Panc1 (cell line): Measurements from ENCODE around the gene SLC35C1. TPM values are rescaled to one million over a fixed set of nuclear protein-coding genes. Genes with fewer than 3 reads are reported as not detected.

Source experiments
- ATAC-seq: fragments of 200-7000 bp; cut with Tn5 transposase; 2 replicates; pipeline ENCODE4 v1.9.1; 2020; ENCODE audit warnings: mild to moderate bottlenecking, moderate library complexity
- BruUV-seq: library from RNA; stranded (reverse); fragments of 400-500 nt; replicated peaks from 2 replicates; lab custom pipeline; 2021; lab: Mats Ljungman, UMichigan
- CTCF ChIA-PET: fragments of 300-600 bp; sonication (Branson Sonifier 250); formaldehyde crosslinking; loops from one replicate; lab custom pipeline; 2022; ENCODE audit warnings: antibody characterized with exemption; lab: Charles Lee
- POLR2A ChIA-PET: fragments of 300-600 bp; sonication (Branson Sonifier 250); formaldehyde crosslinking; loops from one replicate; lab custom pipeline; 2022; ENCODE audit warnings: antibody characterized with exemption; lab: Charles Lee
- DNase-seq: peaks from one replicate; pipeline ENCODE4 v3.0.0-alpha.2; 2010; ENCODE audit warnings: low read depth, low spot score
- H3K27ac ChIP-seq: 2 replicates; pipeline ENCODE4 v1.5.1; 2011; ENCODE audit warnings: mild to moderate bottlenecking, low read length, inconsistent platforms
- H3K27me3 ChIP-seq: fragments of 200-500 bp; sonication (Bioruptor generic); 2 replicates; pipeline ENCODE4 v1.6.0; 2014; ENCODE audit warnings: low read length, inconsistent platforms; ENCODE audit not compliant: control insufficient read depth, insufficient read depth
- H3K36me3 ChIP-seq: fragments of 200-500 bp; sonication (Bioruptor generic); 2 replicates; pipeline ENCODE4 v1.5.1; 2014; ENCODE audit warnings: inconsistent platforms, mild to moderate bottlenecking, low read length, moderate library complexity; ENCODE audit not compliant: control insufficient read depth, insufficient read depth
- H3K4me1 ChIP-seq: 2 replicates; pipeline ENCODE4 v1.5.1; 2011; ENCODE audit warnings: inconsistent platforms, mild to moderate bottlenecking, low read length, moderate library complexity; ENCODE audit not compliant: control insufficient read depth, insufficient read depth
- H3K4me3 ChIP-seq, 2 experiments: 2 replicates each; pipeline ENCODE4 v1.5.1; 2011 to 2012; ENCODE audit warnings: low read depth in 2 of 2, low read length in 2 of 2, mild to moderate bottlenecking in 2 of 2, inconsistent platforms in 1 of 2, moderate library complexity in 1 of 2
- H3K9me3 ChIP-seq: fragments of 200-500 bp; sonication (Bioruptor generic); 2 replicates; pipeline ENCODE4 v1.5.1; 2014; ENCODE audit warnings: low read depth, mild to moderate bottlenecking, inconsistent platforms, low read length, moderate library complexity; ENCODE audit not compliant: control insufficient read depth, insufficient read depth
- CTCF ChIP-seq: fragments of 450-650 bp; IDR thresholded peaks from 2 replicates; pipeline ENCODE4 v1.5.1; 2017; ENCODE audit warnings: mild to moderate bottlenecking
- POLR2AphosphoS5 ChIP-seq: IDR thresholded peaks from 2 replicates; pipeline ENCODE4 v1.6.1; 2012; ENCODE audit warnings: mild to moderate bottlenecking, low read depth, low read length, moderate library complexity
- SIN3A ChIP-seq: IDR thresholded peaks from 2 replicates; pipeline ENCODE4 v1.6.1; 2012; ENCODE audit warnings: low read depth, mild to moderate bottlenecking, low read length, moderate library complexity, borderline replicate concordance; ENCODE audit not compliant: insufficient read depth
- TCF7L2 ChIP-seq: IDR thresholded peaks from 2 replicates; pipeline ENCODE4 v1.6.1; 2011; ENCODE audit warnings: mild to moderate bottlenecking, low read depth, low read length, inconsistent platforms
- in situ Hi-C: cut with HindIII; loops from 2 replicates; pipeline ENCODE4 v1.10.0; 2016; ENCODE audit warnings: low sequenced_read_pairs, low pct_unique_long_range_greater_than_20kb
- intact Hi-C: fragments of 100-400 bp; cut with micrococcal nuclease; formaldehyde crosslinking; loops from one replicate; pipeline ENCODE4 v1.10.0; 2022; ENCODE audit not compliant: unreplicated experiment
- total RNA-seq: library from RNA; stranded (reverse); gene quantifications from one replicate; pipeline ENCODE4 v1.2.1, GENCODE V29; 2021; ENCODE audit not compliant: unreplicated experiment
- TF ChIP-seq, protein P1 (sequence below), 2 experiments: IDR thresholded peaks; 2 replicates each; pipeline ENCODE4 v1.6.1; 2011 to 2012; ENCODE audit warnings: low read depth in 2 of 2, control low read depth in 1 of 2, low read length in 1 of 2, mild to moderate bottlenecking in 1 of 2, moderate library complexity in 1 of 2; ENCODE audit not compliant: insufficient read depth in 1 of 2

Gene SLC35C1
- total RNA-seq, 1 experiment from 2014 or later, result 13.4 TPM

DNA sequence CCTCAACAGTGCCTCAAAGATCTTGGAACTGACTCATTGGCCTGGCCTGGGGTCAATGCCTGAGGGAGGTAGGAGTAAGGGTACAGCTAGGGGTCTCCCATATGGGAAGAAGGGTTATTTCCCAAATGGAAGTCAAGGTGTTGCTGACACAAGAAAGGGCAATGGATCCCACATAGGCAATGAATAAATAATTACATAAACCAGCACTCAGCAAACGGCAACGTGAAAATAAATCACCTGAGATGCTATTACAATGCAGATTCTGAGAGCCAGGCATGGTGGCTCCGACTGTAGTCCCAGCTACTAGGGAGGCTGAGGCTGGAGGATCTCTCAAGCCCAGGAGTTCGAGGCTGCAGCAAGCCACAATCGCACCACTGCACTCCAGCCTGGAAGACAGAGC, 36.5 kb upstream of the SLC35C1 start:
- H3K27me3 ChIP-seq, result peaks cover 10% of the 10 kb centered on the region
- BruUV-seq, result no TSS peak
- POLR2A ChIA-PET, result interaction anchor here (0.6 kb wide), 1 partner anchor 22 kb away, joined by 6 read pairs; no protein-coding TSS in a partner anchor
- CTCF ChIA-PET, result no interaction called here
- intact Hi-C loops (no loop called here), in situ Hi-C loops (no loop called here)
- ATAC-seq (no peak), DNase-seq (no peak)
- H3K27ac ChIP-seq, result no peak overlapping the region
- no peaks in the 10 kb centered on the region for H3K36me3 ChIP-seq
- H3K4me1 ChIP-seq, result no peaks in the 10 kb centered on the region
- TF ChIP-seq, protein P1, sequence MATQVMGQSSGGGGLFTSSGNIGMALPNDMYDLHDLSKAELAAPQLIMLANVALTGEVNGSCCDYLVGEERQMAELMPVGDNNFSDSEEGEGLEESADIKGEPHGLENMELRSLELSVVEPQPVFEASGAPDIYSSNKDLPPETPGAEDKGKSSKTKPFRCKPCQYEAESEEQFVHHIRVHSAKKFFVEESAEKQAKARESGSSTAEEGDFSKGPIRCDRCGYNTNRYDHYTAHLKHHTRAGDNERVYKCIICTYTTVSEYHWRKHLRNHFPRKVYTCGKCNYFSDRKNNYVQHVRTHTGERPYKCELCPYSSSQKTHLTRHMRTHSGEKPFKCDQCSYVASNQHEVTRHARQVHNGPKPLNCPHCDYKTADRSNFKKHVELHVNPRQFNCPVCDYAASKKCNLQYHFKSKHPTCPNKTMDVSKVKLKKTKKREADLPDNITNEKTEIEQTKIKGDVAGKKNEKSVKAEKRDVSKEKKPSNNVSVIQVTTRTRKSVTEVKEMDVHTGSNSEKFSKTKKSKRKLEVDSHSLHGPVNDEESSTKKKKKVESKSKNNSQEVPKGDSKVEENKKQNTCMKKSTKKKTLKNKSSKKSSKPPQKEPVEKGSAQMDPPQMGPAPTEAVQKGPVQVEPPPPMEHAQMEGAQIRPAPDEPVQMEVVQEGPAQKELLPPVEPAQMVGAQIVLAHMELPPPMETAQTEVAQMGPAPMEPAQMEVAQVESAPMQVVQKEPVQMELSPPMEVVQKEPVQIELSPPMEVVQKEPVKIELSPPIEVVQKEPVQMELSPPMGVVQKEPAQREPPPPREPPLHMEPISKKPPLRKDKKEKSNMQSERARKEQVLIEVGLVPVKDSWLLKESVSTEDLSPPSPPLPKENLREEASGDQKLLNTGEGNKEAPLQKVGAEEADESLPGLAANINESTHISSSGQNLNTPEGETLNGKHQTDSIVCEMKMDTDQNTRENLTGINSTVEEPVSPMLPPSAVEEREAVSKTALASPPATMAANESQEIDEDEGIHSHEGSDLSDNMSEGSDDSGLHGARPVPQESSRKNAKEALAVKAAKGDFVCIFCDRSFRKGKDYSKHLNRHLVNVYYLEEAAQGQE (IDR thresholded peaks at IDR 0.05; ENCODE audit: insufficient read depth in 1 of 2, low read depth in 2 of 2, low read length in 1 of 2), result no peak
- no peak for TF ChIP-seq TCF7L2
- no peak for TF ChIP-seq CTCF
- no peak for TF ChIP-seq SIN3A
- no peak for TF ChIP-seq POLR2AphosphoS5
- H3K9me3 ChIP-seq, result no peaks in the 10 kb centered on the region
- no peak overlapping the region for H3K4me3 ChIP-seq

- in situ Hi-C loops (no loop called here), intact Hi-C loops (loop anchor here (2.0 to 5.0 kb wide), 2 partner anchors 93 to 429 kb away; no protein-coding TSS in a partner anchor)
- no peak overlapping the region for H3K4me3 ChIP-seq
- H3K27me3 ChIP-seq, result peaks cover 10% of the 10 kb centered on the region
- POLR2A ChIA-PET, result no interaction called here
- no peaks in the 10 kb centered on the region for H3K36me3 ChIP-seq
- no peaks in the 10 kb centered on the region for H3K4me1 ChIP-seq
- no peak overlapping the region for H3K27ac ChIP-seq
- no peak for TF ChIP-seq TCF7L2
- TF ChIP-seq, protein P1 (IDR thresholded peaks at IDR 0.05; ENCODE audit: insufficient read depth in 1 of 2, low read depth in 2 of 2, low read length in 1 of 2), result no peak
- TF ChIP-seq POLR2AphosphoS5, result no peak
- TF ChIP-seq SIN3A, result no peak
- no peak for TF ChIP-seq CTCF
- ATAC-seq, result no peak
- no peaks in the 10 kb centered on the region for H3K9me3 ChIP-seq
- BruUV-seq, result no TSS peak
- DNase-seq, result no peak
- CTCF ChIA-PET, result no interaction called here
These were observed 35.0 kb upstream of the SLC35C1 start for GRCh38 chr11:45769960-45770359.
